Heart right ventricle (tissue), 16 donors: ENCODE results near the gene PPP1R26. TPM values are rescaled to one million over a fixed set of nuclear protein-coding genes. Genes with fewer than 3 reads are reported as not detected.

Experiments used
- ATAC-seq, 8 donors: fragments of 200-7000 bp; cut with Tn5 transposase; one replicate each; pipeline ENCODE4 v1.9.1; 2020; ENCODE audit warnings: mild to moderate bottlenecking in 8 of 8, moderate library complexity in 8 of 8, moderate number of reproducible peaks in 1 of 8
- DNase-seq, 2 donors: peaks; one replicate each; pipeline ENCODE4 v3.0.0-alpha.2; 2020
- H3K27ac ChIP-seq, 10 donors: fragments of 200-600 bp; sonication (generic) in 2 of 10; one replicate each; pipeline versions ENCODE4 v1.5.0 to v1.8.0; 2020 to 2022; ENCODE audit warnings: mild to moderate bottlenecking in 3 of 10
- H3K27me3 ChIP-seq, 7 donors: fragments of 200-600 bp; one replicate each; pipeline ENCODE4 v1.8.0; 2021 to 2022; ENCODE audit warnings: mild to moderate bottlenecking in 2 of 7
- H3K36me3 ChIP-seq, 9 donors: fragments of 200-600 bp; sonication (generic) in 1 of 9; one replicate each; pipeline versions ENCODE4 v1.5.0 to v1.8.0; 2020 to 2022; ENCODE audit warnings: mild to moderate bottlenecking in 2 of 9
- H3K4me1 ChIP-seq, 9 donors: fragments of 200-600 bp; sonication (generic) in 1 of 9; one replicate each; pipeline versions ENCODE4 v1.5.0 to v1.8.0; 2020 to 2022; ENCODE audit warnings: mild to moderate bottlenecking in 4 of 9
- H3K4me3 ChIP-seq, 10 donors: fragments of 200-600 bp; sonication (generic) in 2 of 10; one replicate each; pipeline versions ENCODE4 v1.5.0 to v1.8.0; 2020 to 2022; ENCODE audit warnings: mild to moderate bottlenecking in 7 of 10, moderate library complexity in 2 of 10
- H3K9me3 ChIP-seq, 11 donors: fragments of 200-600 bp in 10 of 11; sonication (generic) in 2 of 11; one replicate each; pipeline versions ENCODE4 v1.5.0 to v1.8.0; 2013 to 2022; ENCODE audit warnings: mild to moderate bottlenecking in 2 of 11, control low read depth in 1 of 11, moderate library complexity in 1 of 11
- WGBS, 2 donors: extraction: QIAGEN DNeasy Blood & Tissue Kit; methylation state at CpG; one replicate each; pipeline ENCODE4 v1.1.7; 2013; ENCODE audit warnings: inconsistent platforms in 1 of 2; 5-methylcytosine and 5-hydroxymethylcytosine counted together
- intact Hi-C, 10 donors: fragments of 100-400 bp; cut with DNase I; formaldehyde crosslinking; loops; one replicate each; pipeline versions ENCODE4 v1.11.1 to v1.14.2; 2022
- polyA plus RNA-seq, 2 donors: library from polyadenylated mRNA; stranded (reverse); fragments of 200-250 nt; gene quantifications; one replicate each; pipeline ENCODE4 v1.2.3, GENCODE V29; 2013
- total RNA-seq, 10 donors: library from RNA; stranded (reverse); fragmentation: NEBNext Ultra II Directional in 3 of 10; extraction: Animal tissue kit (Norgen Biotek cat#: 25700) in 3 of 10; gene quantifications; one replicate each; pipeline versions ENCODE4 v1.2.1 to v1.2.4, GENCODE V29; 2021 to 2023
- TF ChIP-seq, protein P1 (sequence below), 9 donors: fragments of 200-600 bp; sonication (generic) in 2 of 9; IDR thresholded peaks; one replicate each; pipeline versions ENCODE4 v1.5.0 to v1.8.0; 2021 to 2022; ENCODE audit warnings: antibody characterized with exemption in 9 of 9, mild to moderate bottlenecking in 5 of 9, moderate library complexity in 1 of 9
- donor health status: Arrhythmogenic right ventricular cardiomyopathy.
- donor health status: ischemic (EF 13 %, LVEDD 7.1; RV severe dilation, severe dysfunction).
- donor health status: healthy with polysubstance abuse.
- donor health status: DM: no; HTN: yes; CAD: no.
- donor health status: DM: no; HTN: no; CAD: no.
- donor health status: ischemic (EF 25% LVEDD 6.9; RV normal size, moderate dysfunction).
- donor health status: ischemic (EF 25% LVEDD 5.7; RV mildly dilated, moderate dysfunction).
- donor health status: healthy.
- donor health status: DM: yes; HTN: yes; CAD: no.
- donor health status: Ischemic cardiomyopathy.
- donor health status: ischemic (EF 35%, LVEDD 5.7; RV mildly dilated, moderate dysfunction).
- donor health status: nonischemic (EF 11% LVEDD 7.7; RV severe dilation, severe dysfunction).
- donor health status: DM: yes; HTN: yes; CAD: no.
- donor health status: PGD.
- donor health status: ischemic (EF 29% LVEDD 5.4; RV normal size, mild dysfunction).
- donor health status: nonischemic (EF 23%, LVEDD 6.1; RV moderate dilation, normal function).

The PPP1R26 gene
- total and polyA plus RNA-seq, 12 donors, result 7.5 to 26.7 (median 20.6) TPM

DNA sequence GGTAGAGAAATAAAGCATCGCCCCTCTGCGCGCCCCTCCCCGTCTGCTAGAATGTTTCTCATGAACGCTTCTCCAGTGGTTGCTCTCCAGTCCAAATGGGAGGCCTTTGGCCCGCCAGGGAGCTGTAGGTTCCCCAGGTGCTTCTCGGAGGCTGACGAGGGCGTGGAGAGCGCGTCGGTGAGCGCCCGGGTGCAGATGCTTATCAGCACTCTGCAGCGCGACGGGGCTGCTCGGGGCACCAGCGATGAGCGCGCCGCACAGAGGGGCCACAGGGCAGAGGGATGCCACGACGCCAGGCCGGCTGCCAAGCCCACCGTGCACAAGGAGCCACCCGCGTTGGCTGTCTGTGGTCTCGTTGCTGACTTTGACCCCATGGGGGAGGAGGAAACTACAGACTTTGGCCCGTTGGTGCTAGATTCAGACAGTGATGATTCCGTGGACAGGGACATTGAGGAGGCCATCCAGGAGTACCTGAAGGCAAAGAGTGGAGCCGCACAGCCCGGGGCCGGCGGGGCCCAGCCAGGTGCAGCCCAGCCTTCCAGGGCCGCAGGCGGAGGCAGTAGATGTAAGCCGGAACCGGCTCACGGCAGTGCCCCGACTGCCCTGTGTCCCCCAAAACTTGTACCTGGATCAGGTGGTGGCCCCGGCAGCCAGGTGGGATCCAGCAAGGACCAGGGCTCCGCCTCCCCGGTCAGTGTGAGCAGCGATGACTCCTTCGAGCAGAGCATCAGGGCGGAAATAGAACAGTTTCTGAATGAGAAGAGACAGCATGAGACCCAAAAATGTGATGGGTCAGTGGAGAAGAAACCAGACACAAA, 5.1 kb downstream of the PPP1R26 start:
- 96 to 97% methylated on average over 47 of the region's 47 CpGs for WGBS, 2 donors
- H3K9me3 ChIP-seq, result no peaks in the 10 kb centered on the region
- ATAC-seq (no peak), DNase-seq (no peak)
- peaks cover 0 to 17% (median 0%) of the 10 kb centered on the region in 7 donors for H3K27me3 ChIP-seq
- peaks cover 0 to 68% (median 21%) of the 10 kb centered on the region in 9 donors for H3K36me3 ChIP-seq
- H3K27ac ChIP-seq, result no peak overlapping the region
- TF ChIP-seq, protein P1, sequence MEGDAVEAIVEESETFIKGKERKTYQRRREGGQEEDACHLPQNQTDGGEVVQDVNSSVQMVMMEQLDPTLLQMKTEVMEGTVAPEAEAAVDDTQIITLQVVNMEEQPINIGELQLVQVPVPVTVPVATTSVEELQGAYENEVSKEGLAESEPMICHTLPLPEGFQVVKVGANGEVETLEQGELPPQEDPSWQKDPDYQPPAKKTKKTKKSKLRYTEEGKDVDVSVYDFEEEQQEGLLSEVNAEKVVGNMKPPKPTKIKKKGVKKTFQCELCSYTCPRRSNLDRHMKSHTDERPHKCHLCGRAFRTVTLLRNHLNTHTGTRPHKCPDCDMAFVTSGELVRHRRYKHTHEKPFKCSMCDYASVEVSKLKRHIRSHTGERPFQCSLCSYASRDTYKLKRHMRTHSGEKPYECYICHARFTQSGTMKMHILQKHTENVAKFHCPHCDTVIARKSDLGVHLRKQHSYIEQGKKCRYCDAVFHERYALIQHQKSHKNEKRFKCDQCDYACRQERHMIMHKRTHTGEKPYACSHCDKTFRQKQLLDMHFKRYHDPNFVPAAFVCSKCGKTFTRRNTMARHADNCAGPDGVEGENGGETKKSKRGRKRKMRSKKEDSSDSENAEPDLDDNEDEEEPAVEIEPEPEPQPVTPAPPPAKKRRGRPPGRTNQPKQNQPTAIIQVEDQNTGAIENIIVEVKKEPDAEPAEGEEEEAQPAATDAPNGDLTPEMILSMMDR (IDR thresholded peaks at IDR 0.05), result no peak
- H3K4me1 ChIP-seq, result peaks cover 3 to 20% (median 11%) of the 10 kb centered on the region in 9 donors
- intact Hi-C loops, result no loop called here
- no peak overlapping the region for H3K4me3 ChIP-seq

DNA sequence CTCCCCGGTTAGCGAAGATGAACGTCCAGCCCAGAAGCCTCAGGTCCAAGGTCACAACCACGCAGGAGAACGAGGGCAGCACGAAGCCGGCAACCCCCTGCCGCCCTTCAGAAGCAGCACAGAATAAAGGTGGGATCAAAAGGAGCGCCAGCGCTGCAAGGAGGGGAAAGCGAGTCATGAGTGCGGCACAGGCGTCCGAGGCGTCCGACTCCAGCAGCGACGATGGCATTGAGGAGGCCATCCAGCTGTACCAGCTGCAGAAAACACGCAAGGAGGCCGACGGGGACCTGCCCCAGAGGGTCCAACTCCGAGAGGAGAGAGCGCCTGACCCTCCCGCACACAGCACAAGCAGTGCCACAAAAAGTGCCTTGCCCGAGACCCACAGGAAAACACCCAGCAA, 5.8 kb downstream of the PPP1R26 start:
- 95 to 97% methylated on average over 25 of the region's 25 CpGs for WGBS, 2 donors
- TF ChIP-seq, protein P1 (IDR thresholded peaks at IDR 0.05), result no peak
- Histone ChIP-seq H3K9me3 (no peaks in the 10 kb centered on the region), H3K27ac (no peak overlapping the region), H3K4me3 (no peak overlapping the region), H3K27me3 (peaks cover 0 to 14% (median 0%) of the 10 kb centered on the region in 7 donors), H3K4me1 (peaks cover 3 to 18% (median 10%) of the 10 kb centered on the region in 9 donors), H3K36me3 (peaks cover 0 to 70% (median 21%) of the 10 kb centered on the region in 9 donors)
- DNase-seq, result no peak
- intact Hi-C loops, result no loop called here
- no peak for ATAC-seq

DNA sequence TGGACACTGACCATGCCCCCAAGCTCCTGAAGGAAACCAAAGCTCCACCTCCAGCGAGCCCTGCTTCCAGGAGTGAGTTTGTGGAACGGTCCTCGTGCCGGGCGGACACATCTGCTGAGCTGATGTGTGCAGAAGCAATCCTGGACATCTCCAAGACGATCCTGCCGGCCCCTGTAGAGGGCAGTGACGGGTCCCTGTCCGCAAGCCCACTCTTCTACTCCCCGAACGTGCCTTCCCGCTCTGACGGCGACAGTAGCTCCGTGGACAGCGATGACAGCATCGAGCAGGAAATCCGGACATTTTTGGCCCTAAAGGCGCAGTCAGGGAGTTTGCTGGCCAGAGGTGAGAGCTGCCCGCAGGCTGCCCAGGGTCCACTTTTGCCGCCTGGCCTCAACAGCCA, 6.2 kb downstream of the PPP1R26 start:
- TF ChIP-seq, protein P1 (IDR thresholded peaks at IDR 0.05), result no peak
- no peak overlapping the region for H3K27ac ChIP-seq
- peaks cover 0 to 10% (median 0%) of the 10 kb centered on the region in 7 donors for H3K27me3 ChIP-seq
- no peak overlapping the region for H3K4me3 ChIP-seq
- WGBS, 2 donors, result 85 to 87% methylated on average over 21 of the region's 21 CpGs
- H3K9me3 ChIP-seq, result no peaks in the 10 kb centered on the region
- intact Hi-C loops, result no loop called here
- ATAC-seq (no peak), DNase-seq (no peak)
- H3K4me1 ChIP-seq, result peaks cover 1 to 13% (median 6%) of the 10 kb centered on the region in 9 donors
- peaks cover 0 to 70% (median 21%) of the 10 kb centered on the region in 9 donors for H3K36me3 ChIP-seq

DNA sequence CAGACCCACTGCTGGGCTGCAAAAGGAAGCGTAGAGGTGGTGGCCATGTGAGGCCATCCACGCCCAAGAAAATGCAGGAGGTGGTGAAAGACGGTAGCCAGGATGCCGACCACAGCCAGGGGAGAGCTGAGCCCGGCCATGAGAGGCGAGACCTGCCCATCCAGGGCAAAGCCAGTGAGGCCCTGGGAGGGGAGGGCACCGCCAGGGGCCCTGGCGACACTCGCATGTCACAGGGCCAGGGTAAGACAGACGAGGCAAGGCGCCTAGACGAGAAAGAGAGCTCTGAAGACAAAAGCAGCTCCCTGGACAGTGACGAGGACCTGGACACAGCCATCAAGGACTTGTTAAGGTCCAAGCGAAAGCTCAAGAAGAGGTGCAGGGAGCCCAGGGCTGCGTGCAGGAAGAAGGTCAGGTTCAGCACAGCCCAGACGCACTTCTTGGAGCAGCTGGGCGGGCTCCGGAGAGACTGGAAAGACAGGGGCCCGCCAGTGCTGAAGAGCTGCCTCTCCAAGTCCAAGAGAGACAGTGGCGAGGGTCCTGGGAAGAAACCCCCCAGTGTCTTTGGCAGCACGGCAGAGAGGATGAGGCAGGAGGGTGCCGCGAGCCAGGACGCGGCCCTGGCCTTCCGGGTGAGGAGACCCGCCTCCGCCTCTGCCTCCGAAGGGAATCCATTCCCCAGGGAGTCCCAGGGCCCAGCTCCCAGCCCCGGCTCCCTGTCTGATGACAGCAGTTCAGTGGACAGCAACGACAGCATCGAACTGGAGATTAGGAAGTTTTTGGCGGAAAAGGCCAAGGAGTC, 6.9 kb downstream of the PPP1R26 start:
- no peak overlapping the region for H3K27ac ChIP-seq
- H3K4me1 ChIP-seq, result peaks cover 0 to 7% (median 0%) of the 10 kb centered on the region in 9 donors
- 77 to 85% methylated on average over 33 of the region's 33 CpGs for WGBS, 2 donors
- TF ChIP-seq, protein P1 (IDR thresholded peaks at IDR 0.05), result no peak
- peaks cover 0 to 4% (median 0%) of the 10 kb centered on the region in 7 donors for H3K27me3 ChIP-seq
- no peak overlapping the region for H3K4me3 ChIP-seq
- ATAC-seq (no peak), DNase-seq (no peak)
- H3K9me3 ChIP-seq, result no peaks in the 10 kb centered on the region
- peaks cover 0 to 73% (median 21%) of the 10 kb centered on the region in 9 donors for H3K36me3 ChIP-seq
- intact Hi-C loops, result no loop called here
